Stomach (tissue), 4 donors: ENCODE data around the gene KCNK10.

Experiments
- EP300 ChIP-seq: sonication (generic); formaldehyde crosslinking; IDR thresholded peaks from one replicate; pipeline ENCODE4 v1.6.1; 2017; ENCODE audit warnings: antibody characterized with exemption
- POLR2A ChIP-seq, 4 donors: fragments of 450-650 bp; IDR thresholded peaks; one replicate each; pipeline ENCODE4 v1.6.1; 2016; ENCODE audit warnings: antibody characterized with exemption in 4 of 4, control low read depth in 2 of 4, mild to moderate bottlenecking in 1 of 4, moderate library complexity in 1 of 4
- POLR2AphosphoS5 ChIP-seq, 3 donors: sonication (generic); formaldehyde crosslinking; IDR thresholded peaks; one replicate each; pipeline ENCODE4 v1.6.1; 2016; ENCODE audit warnings: antibody characterized with exemption in 3 of 3
- TF ChIP-seq, protein P1 (sequence below), 7 experiments: fragments of 450-650 bp in 4 of 7; fragments of 200-600 bp in 3 of 7; sonication (generic) in 3 of 7; IDR thresholded peaks; one replicate each; pipeline ENCODE4 v1.5.1; 2016 to 2019; ENCODE audit warnings: antibody characterized with exemption in 7 of 7, control low read depth in 2 of 7, mild to moderate bottlenecking in 1 of 7

DNA sequence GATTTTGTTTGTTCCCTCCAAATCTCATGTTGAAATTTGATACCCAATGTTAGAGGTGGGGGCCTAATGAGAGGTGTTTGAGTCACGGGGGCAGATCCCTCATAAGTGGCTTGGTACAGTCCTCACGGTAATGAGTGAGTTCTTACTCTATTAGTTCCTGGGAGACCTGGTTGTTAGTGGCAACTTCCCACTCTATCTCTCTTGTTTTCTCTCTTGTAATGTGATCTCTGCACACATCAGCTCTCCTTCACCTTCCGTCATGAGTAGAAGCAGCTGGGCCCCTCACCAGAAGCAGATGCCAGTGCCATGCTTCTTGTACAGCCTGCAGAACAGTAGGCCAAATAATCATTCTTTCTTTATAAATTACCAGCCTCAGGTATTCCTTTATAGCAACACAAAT lies 29.6 kb upstream of the KCNK10 start:
- TF ChIP-seq POLR2AphosphoS5 (IDR thresholded peaks at IDR 0.05) (no peak), POLR2A (IDR thresholded peaks at IDR 0.05) (no peak), EP300 (no peak)
- TF ChIP-seq, protein P1, sequence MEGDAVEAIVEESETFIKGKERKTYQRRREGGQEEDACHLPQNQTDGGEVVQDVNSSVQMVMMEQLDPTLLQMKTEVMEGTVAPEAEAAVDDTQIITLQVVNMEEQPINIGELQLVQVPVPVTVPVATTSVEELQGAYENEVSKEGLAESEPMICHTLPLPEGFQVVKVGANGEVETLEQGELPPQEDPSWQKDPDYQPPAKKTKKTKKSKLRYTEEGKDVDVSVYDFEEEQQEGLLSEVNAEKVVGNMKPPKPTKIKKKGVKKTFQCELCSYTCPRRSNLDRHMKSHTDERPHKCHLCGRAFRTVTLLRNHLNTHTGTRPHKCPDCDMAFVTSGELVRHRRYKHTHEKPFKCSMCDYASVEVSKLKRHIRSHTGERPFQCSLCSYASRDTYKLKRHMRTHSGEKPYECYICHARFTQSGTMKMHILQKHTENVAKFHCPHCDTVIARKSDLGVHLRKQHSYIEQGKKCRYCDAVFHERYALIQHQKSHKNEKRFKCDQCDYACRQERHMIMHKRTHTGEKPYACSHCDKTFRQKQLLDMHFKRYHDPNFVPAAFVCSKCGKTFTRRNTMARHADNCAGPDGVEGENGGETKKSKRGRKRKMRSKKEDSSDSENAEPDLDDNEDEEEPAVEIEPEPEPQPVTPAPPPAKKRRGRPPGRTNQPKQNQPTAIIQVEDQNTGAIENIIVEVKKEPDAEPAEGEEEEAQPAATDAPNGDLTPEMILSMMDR (IDR thresholded peaks at IDR 0.05) = no peak
